Measurements from ENCODE around the gene ACP1.

Gene ACP1

GRCh38 chr2:234421-234820 lies 30.3 kb upstream of the ACP1 start:
- Histone ChIP-seq H3K27ac (no peak overlapping the region), H3K27me3 (ENCODE audit: insufficient read depth, low read depth) (no peaks in the 10 kb centered on the region), H3K4me2 (no peak overlapping the region), H3K9ac (no peak overlapping the region), H3K79me2 (ENCODE audit: insufficient read depth, low read depth) (no peaks in the 10 kb centered on the region), H4K20me1 (ENCODE audit: insufficient read depth) (no peaks in the 10 kb centered on the region), H3K4me1 (ENCODE audit: low read depth, poor library complexity, severe bottlenecking) (no peaks in the 10 kb centered on the region), H3K36me3 (ENCODE audit: insufficient read depth) (no peaks in the 10 kb centered on the region; the same call in 1 of the 2 replicates), H2AFZ (ENCODE audit: low read depth) (no peak overlapping the region), H3K4me3 (IDR thresholded peaks at IDR 0.05; ENCODE audit: insufficient read depth, low read depth, low read length) (no peak overlapping the region)
- TF ChIP-seq, protein P1, sequence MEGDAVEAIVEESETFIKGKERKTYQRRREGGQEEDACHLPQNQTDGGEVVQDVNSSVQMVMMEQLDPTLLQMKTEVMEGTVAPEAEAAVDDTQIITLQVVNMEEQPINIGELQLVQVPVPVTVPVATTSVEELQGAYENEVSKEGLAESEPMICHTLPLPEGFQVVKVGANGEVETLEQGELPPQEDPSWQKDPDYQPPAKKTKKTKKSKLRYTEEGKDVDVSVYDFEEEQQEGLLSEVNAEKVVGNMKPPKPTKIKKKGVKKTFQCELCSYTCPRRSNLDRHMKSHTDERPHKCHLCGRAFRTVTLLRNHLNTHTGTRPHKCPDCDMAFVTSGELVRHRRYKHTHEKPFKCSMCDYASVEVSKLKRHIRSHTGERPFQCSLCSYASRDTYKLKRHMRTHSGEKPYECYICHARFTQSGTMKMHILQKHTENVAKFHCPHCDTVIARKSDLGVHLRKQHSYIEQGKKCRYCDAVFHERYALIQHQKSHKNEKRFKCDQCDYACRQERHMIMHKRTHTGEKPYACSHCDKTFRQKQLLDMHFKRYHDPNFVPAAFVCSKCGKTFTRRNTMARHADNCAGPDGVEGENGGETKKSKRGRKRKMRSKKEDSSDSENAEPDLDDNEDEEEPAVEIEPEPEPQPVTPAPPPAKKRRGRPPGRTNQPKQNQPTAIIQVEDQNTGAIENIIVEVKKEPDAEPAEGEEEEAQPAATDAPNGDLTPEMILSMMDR (conservative IDR thresholded peaks at IDR 0.05; ENCODE audit: low read depth, low read length): no peak

- Histone ChIP-seq H3K27ac (no peak overlapping the region), H2AFZ (ENCODE audit: low read depth) (no peak overlapping the region), H3K4me3 (IDR thresholded peaks at IDR 0.05; ENCODE audit: insufficient read depth, low read depth, low read length) (no peak overlapping the region), H3K27me3 (ENCODE audit: insufficient read depth, low read depth) (no peaks in the 10 kb centered on the region), H3K79me2 (ENCODE audit: insufficient read depth, low read depth) (no peaks in the 10 kb centered on the region), H3K9ac (no peak overlapping the region), H3K4me2 (no peak overlapping the region), H4K20me1 (ENCODE audit: insufficient read depth) (no peaks in the 10 kb centered on the region), H3K36me3 (ENCODE audit: insufficient read depth) (no peaks in the 10 kb centered on the region; the same call in 1 of the 2 replicates), H3K4me1 (ENCODE audit: low read depth, poor library complexity, severe bottlenecking) (no peaks in the 10 kb centered on the region)
- TF ChIP-seq, protein P1 (conservative IDR thresholded peaks at IDR 0.05; ENCODE audit: low read depth, low read length): no peak
These were observed 27.7 kb upstream of the ACP1 start for GRCh38 chr2:236993-237539.

- TF ChIP-seq, protein P1 (conservative IDR thresholded peaks at IDR 0.05; ENCODE audit: low read depth, low read length): no peak
- Histone ChIP-seq H4K20me1 (ENCODE audit: insufficient read depth) (no peaks in the 10 kb centered on the region), H3K27me3 (ENCODE audit: insufficient read depth, low read depth) (no peaks in the 10 kb centered on the region), H3K27ac (no peak overlapping the region), H3K36me3 (ENCODE audit: insufficient read depth) (no peaks in the 10 kb centered on the region), H3K4me1 (ENCODE audit: low read depth, poor library complexity, severe bottlenecking) (no peaks in the 10 kb centered on the region), H3K4me2 (no peak overlapping the region), H3K79me2 (ENCODE audit: insufficient read depth, low read depth) (no peaks in the 10 kb centered on the region), H3K4me3 (IDR thresholded peaks at IDR 0.05; ENCODE audit: insufficient read depth, low read depth, low read length) (no peak overlapping the region), H3K9ac (no peak overlapping the region), H2AFZ (ENCODE audit: low read depth) (no peak overlapping the region)
These were observed 26.9 kb upstream of the ACP1 start for GRCh38 chr2:237878-238277.

GRCh38 chr2:238431-238830 lies 26.3 kb upstream of the ACP1 start:
- no peak overlapping the region for H2AFZ ChIP-seq (ENCODE audit: low read depth)
- H3K27me3 ChIP-seq (ENCODE audit: insufficient read depth, low read depth): no peaks in the 10 kb centered on the region
- no peak overlapping the region for H3K27ac ChIP-seq
- H3K4me2 ChIP-seq: no peak overlapping the region
- H3K36me3 ChIP-seq (ENCODE audit: insufficient read depth): no peaks in the 10 kb centered on the region
- no peak overlapping the region for H3K4me3 ChIP-seq (IDR thresholded peaks at IDR 0.05; ENCODE audit: insufficient read depth, low read depth, low read length)
- no peaks in the 10 kb centered on the region for H4K20me1 ChIP-seq (ENCODE audit: insufficient read depth)
- no peaks in the 10 kb centered on the region for H3K4me1 ChIP-seq (ENCODE audit: low read depth, poor library complexity, severe bottlenecking)
- H3K9ac ChIP-seq: no peak overlapping the region
- TF ChIP-seq, protein P1 (conservative IDR thresholded peaks at IDR 0.05; ENCODE audit: low read depth, low read length): no peak
- no peaks in the 10 kb centered on the region for H3K79me2 ChIP-seq (ENCODE audit: insufficient read depth, low read depth)

Measured in KMS-11 (cell line).